ENCODE measurements around the gene RILPL1.
A peak's percentile ranks its signal among the peaks of the same experiment; 100 is the strongest.
"Not testable (repeated sequence)": the region's sequence is repeated elsewhere in the genome, so short reads cannot be mapped to it uniquely, and the experiment has no call there.

Gene RILPL1

GRCh38 chr12:123494124-123494851 lies 39.2 kb downstream of the RILPL1 start:
- no peak for DNase-seq (ENCODE audit: low read depth, low spot score)

GRCh38 chr12:123492339-123493039 lies 41.0 kb downstream of the RILPL1 start:
- not testable (repeated sequence) for DNase-seq (ENCODE audit: low read depth, low spot score)

GRCh38 chr12:123491481-123491880 lies 42.0 kb downstream of the RILPL1 start:
- no peak for DNase-seq (ENCODE audit: low read depth, low spot score)

- DNase-seq (ENCODE audit: low read depth, low spot score) = no peak
These were observed 42.5 kb downstream of the RILPL1 start for GRCh38 chr12:123491056-123491455.

- DNase-seq (ENCODE audit: low read depth, low spot score) = no peak
These were observed 43.4 kb downstream of the RILPL1 start for GRCh38 chr12:123490089-123490488.

- no peak for DNase-seq (ENCODE audit: low read depth, low spot score)
These were observed 43.9 kb downstream of the RILPL1 start for GRCh38 chr12:123489580-123489979.

GRCh38 chr12:123488539-123489230 lies 44.8 kb downstream of the RILPL1 start:
- no peak for DNase-seq (ENCODE audit: low read depth, low spot score)

- DNase-seq (ENCODE audit: low read depth, low spot score) = no peak
These were observed 46.1 kb downstream of the RILPL1 start for GRCh38 chr12:123487428-123487827.

- no peak for DNase-seq (ENCODE audit: low read depth, low spot score)
These were observed 47.8 kb downstream of the RILPL1 start for GRCh38 chr12:123485756-123486155.

GRCh38 chr12:123483602-123484248 lies 49.8 kb downstream of the RILPL1 start:
- DNase-seq (ENCODE audit: low read depth, low spot score) = no peak

GRCh38 chr12:123482876-123483275 lies 50.6 kb downstream of the RILPL1 start:
- no peak for DNase-seq (ENCODE audit: low read depth, low spot score)

- DNase-seq (ENCODE audit: low read depth, low spot score) = not testable (repeated sequence)
These were observed 52.3 kb downstream of the RILPL1 start for GRCh38 chr12:123481251-123481650.

- DNase-seq (ENCODE audit: low read depth, low spot score) = no peak
These were observed 53.9 kb downstream of the RILPL1 start for GRCh38 chr12:123479442-123480180.

- DNase-seq (ENCODE audit: low read depth, low spot score) = peak; percentile 60
These were observed 54.8 kb downstream of the RILPL1 start for GRCh38 chr12:123478762-123479161.

GRCh38 chr12:123478069-123478468 lies 55.5 kb downstream of the RILPL1 start:
- DNase-seq (ENCODE audit: low read depth, low spot score) = no peak

GRCh38 chr12:123475246-123475703 lies 58.2 kb downstream of the RILPL1 start:
- no peak for DNase-seq (ENCODE audit: low read depth, low spot score)

GRCh38 chr12:123474485-123475245 lies 58.9 kb downstream of the RILPL1 start:
- DNase-seq (ENCODE audit: low read depth, low spot score) = no peak

- no peak for DNase-seq (ENCODE audit: low read depth, low spot score)
These were observed 61.1 kb downstream of the RILPL1 start for GRCh38 chr12:123472438-123472849.

- DNase-seq (ENCODE audit: low read depth, low spot score) = peak; percentile 46
These were observed 62.0 kb downstream of the RILPL1 start for GRCh38 chr12:123471374-123472068.

GRCh38 chr12:123469978-123470377 lies 63.5 kb downstream of the RILPL1 start:
- DNase-seq (ENCODE audit: low read depth, low spot score) = no peak

All from astrocyte of the hippocampus (primary cell).